Mesenchymal stem cell (in vitro differentiated cells and primary cell): ENCODE results near the gene BTN2A1.

Experiments
- DNase-seq: peaks from one replicate; pipeline ENCODE4 v3.0.0-alpha.2; 2013
- H2AFZ ChIP-seq: one replicate; pipeline ENCODE4 v1.6.1; 2013; ENCODE audit warnings: low read depth, mild to moderate bottlenecking, control low read depth, inconsistent platforms, low read length, moderate library complexity
- H2AK5ac ChIP-seq: 2 replicates; pipeline ENCODE4 v1.6.1; 2013; ENCODE audit warnings: low read length, moderate library complexity, mild to moderate bottlenecking, inconsistent platforms; ENCODE audit not compliant: severe bottlenecking
- H2BK120ac ChIP-seq: one replicate; pipeline ENCODE4 v1.6.1; 2013; ENCODE audit warnings: low read depth, mild to moderate bottlenecking, inconsistent platforms, low read length, moderate library complexity
- H2BK12ac ChIP-seq, 2 experiments: one replicate each; pipeline ENCODE4 v1.6.1; 2013; ENCODE audit warnings: inconsistent platforms in 2 of 2, low read length in 2 of 2, mild to moderate bottlenecking in 2 of 2, moderate library complexity in 2 of 2, control low read depth in 1 of 2
- H2BK15ac ChIP-seq: one replicate; pipeline ENCODE4 v1.6.1; 2013; ENCODE audit warnings: mild to moderate bottlenecking, low read depth, inconsistent platforms; ENCODE audit not compliant: poor library complexity, severe bottlenecking
- H2BK5ac ChIP-seq: 2 replicates; pipeline ENCODE4 v1.6.1; 2013; ENCODE audit warnings: low read depth, mild to moderate bottlenecking, low read length, control low read depth, inconsistent platforms; ENCODE audit not compliant: poor library complexity, severe bottlenecking
- H3K14ac ChIP-seq, 2 experiments: one replicate each; pipeline ENCODE4 v1.6.1; 2013; ENCODE audit warnings: inconsistent platforms in 2 of 2, low read length in 2 of 2, control low read depth in 1 of 2, mild to moderate bottlenecking in 1 of 2, moderate library complexity in 1 of 2
- H3K18ac ChIP-seq, 2 experiments: one replicate each; pipeline ENCODE4 v1.6.1; 2013; ENCODE audit warnings: inconsistent platforms in 2 of 2, low read length in 2 of 2, control low read depth in 1 of 2, low read depth in 1 of 2, mild to moderate bottlenecking in 1 of 2
- H3K23ac ChIP-seq, 2 experiments: one replicate each; pipeline ENCODE4 v1.6.1; 2013; ENCODE audit warnings: inconsistent platforms in 2 of 2, low read length in 2 of 2, mild to moderate bottlenecking in 2 of 2, moderate library complexity in 2 of 2, control low read depth in 1 of 2
- H3K27ac ChIP-seq: 2 replicates; pipeline ENCODE4 v1.5.1; 2013; ENCODE audit warnings: mild to moderate bottlenecking, moderate library complexity, low read length, control low read depth, inconsistent platforms; ENCODE audit not compliant: poor library complexity, severe bottlenecking
- H3K27me3 ChIP-seq, 2 experiments: 2 replicates each; pipeline versions ENCODE4 v1.6.1 to v1.7.0; 2013; ENCODE audit warnings: low read length in 2 of 2, mild to moderate bottlenecking in 2 of 2, moderate library complexity in 2 of 2, control low read depth in 1 of 2, inconsistent platforms in 1 of 2; ENCODE audit not compliant: control insufficient read depth in 1 of 2, insufficient read depth in 1 of 2
- H3K36me3 ChIP-seq, 2 experiments: 2 replicates each; pipeline versions ENCODE4 v1.6.1 to v1.7.0; 2013; ENCODE audit warnings: low read length in 2 of 2, control low read depth in 1 of 2, inconsistent platforms in 1 of 2, low read depth in 1 of 2, mild to moderate bottlenecking in 1 of 2; ENCODE audit not compliant: insufficient read depth in 2 of 2, control insufficient read depth in 1 of 2
- H3K4ac ChIP-seq, 2 experiments: one replicate each; pipeline ENCODE4 v1.6.1; 2013; ENCODE audit warnings: inconsistent platforms in 2 of 2, low read length in 2 of 2, mild to moderate bottlenecking in 2 of 2, moderate library complexity in 2 of 2, control low read depth in 1 of 2, low read depth in 1 of 2
- H3K4me1 ChIP-seq: 2 replicates; pipeline ENCODE4 v1.6.1; 2013; ENCODE audit warnings: low read depth, low read length, control low read depth; ENCODE audit not compliant: control insufficient read depth, insufficient read depth
- H3K4me2 ChIP-seq: 2 replicates; pipeline ENCODE4 v1.6.1; 2013; ENCODE audit warnings: low read length, mild to moderate bottlenecking, inconsistent platforms; ENCODE audit not compliant: poor library complexity, severe bottlenecking
- H3K4me3 ChIP-seq, 2 experiments: 2 replicates each; pipeline versions ENCODE4 v1.5.1 to v1.7.0; 2013; ENCODE audit warnings: low read length in 2 of 2, mild to moderate bottlenecking in 2 of 2, control low read depth in 1 of 2, low read depth in 1 of 2; ENCODE audit not compliant: insufficient read depth in 1 of 2
- H3K79me1 ChIP-seq: replicated peaks from 2 replicates; pipeline ENCODE4 v1.6.1; 2013; ENCODE audit warnings: mild to moderate bottlenecking, control low read depth, low read length, inconsistent platforms; ENCODE audit not compliant: poor library complexity, severe bottlenecking
- H3K9ac ChIP-seq: 2 replicates; pipeline ENCODE4 v1.7.0; 2013; ENCODE audit warnings: mild to moderate bottlenecking, low read length, moderate library complexity
- H3K9me3 ChIP-seq: 2 replicates; pipeline ENCODE4 v1.7.0; 2013; ENCODE audit warnings: mild to moderate bottlenecking, low read length; ENCODE audit not compliant: control insufficient read depth
- H4K8ac ChIP-seq: one replicate; pipeline ENCODE4 v1.6.1; 2013; ENCODE audit warnings: inconsistent platforms, mild to moderate bottlenecking, low read length, moderate library complexity
- H4K91ac ChIP-seq: one replicate; pipeline ENCODE4 v1.6.1; 2013; ENCODE audit warnings: mild to moderate bottlenecking, low read length, inconsistent platforms
- WGBS: methylation state at CpG from one replicate; pipeline ENCODE4 v1.1.7; 2013; ENCODE audit warnings: mixed read lengths; 5-methylcytosine and 5-hydroxymethylcytosine counted together

Gene BTN2A1

DNA sequence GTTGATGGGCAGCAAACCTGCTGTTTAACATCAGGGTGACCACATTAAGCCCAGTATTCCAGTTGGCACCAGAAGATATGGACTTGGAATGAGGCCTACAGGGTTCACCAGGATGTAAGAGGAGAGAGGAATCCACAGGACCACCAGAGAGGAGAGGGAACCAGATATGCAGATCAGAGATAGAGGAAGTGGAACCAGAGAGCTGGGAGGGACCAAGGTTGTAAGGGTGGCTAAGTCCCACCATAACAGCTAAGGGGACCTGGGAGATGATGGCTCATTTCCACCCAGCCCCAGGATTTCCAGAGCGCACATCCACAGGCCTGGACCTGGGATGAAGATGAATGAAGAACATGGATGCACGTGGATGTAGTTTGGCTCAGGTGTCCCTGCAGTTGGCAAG is 11.1 kb downstream of the BTN2A1 start:
- peaks cover 13% of the 10 kb centered on the region for H3K79me1 ChIP-seq
- no peaks in the 10 kb centered on the region for H3K27me3 ChIP-seq
- no peak overlapping the region for H2AFZ ChIP-seq
- 98% methylated on average over 2 of the region's 2 CpGs for WGBS
- DNase-seq: no peak
- peaks cover 46 to 64% of the 10 kb centered on the region in 2 experiments for H3K36me3 ChIP-seq
- H3K4ac ChIP-seq: no peak overlapping the region
- no peak overlapping the region for H2BK5ac ChIP-seq
- H3K9me3 ChIP-seq: no peaks in the 10 kb centered on the region
- H3K4me1 ChIP-seq: peaks cover 2% of the 10 kb centered on the region
- H3K14ac ChIP-seq: no peak overlapping the region
- no peak overlapping the region for H4K91ac ChIP-seq
- H3K4me2 ChIP-seq: no peak overlapping the region
- H4K8ac ChIP-seq: no peak overlapping the region
- no peak overlapping the region for H2BK120ac ChIP-seq
- H3K18ac ChIP-seq: no peak overlapping the region
- no peak overlapping the region for H3K27ac ChIP-seq
- no peak overlapping the region for H2AK5ac ChIP-seq
- H3K9ac ChIP-seq: no peak overlapping the region
- H3K23ac ChIP-seq: no peak overlapping the region
- H2BK15ac ChIP-seq: no peak overlapping the region
- no peak overlapping the region for H2BK12ac ChIP-seq
- H3K4me3 ChIP-seq: no peak overlapping the region

DNA sequence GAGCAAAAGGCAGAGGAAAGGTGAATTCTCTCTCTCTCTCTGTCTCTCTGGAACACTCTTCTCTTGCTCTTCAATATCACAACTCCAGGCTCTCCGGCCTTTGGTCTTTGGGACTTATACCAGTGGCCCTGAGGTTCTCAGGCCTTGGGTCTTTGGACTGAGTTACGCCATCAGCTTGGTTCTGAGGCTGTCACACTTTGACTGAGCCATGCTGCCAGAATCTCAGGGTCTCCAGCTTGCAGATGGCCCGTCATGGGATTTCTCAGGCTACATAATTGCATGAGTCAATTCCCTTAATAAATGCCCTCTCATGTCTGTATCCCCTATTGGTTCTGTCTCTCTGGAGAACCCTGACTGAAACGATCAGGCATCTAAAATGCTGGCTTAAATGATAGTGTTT is 12.9 kb downstream of the BTN2A1 start:
- no peak overlapping the region for H3K4ac ChIP-seq
- H3K79me1 ChIP-seq: peaks cover 9% of the 10 kb centered on the region
- DNase-seq: peak; percentile 9
- no peak overlapping the region for H3K9ac ChIP-seq
- H2BK120ac ChIP-seq: no peak overlapping the region
- no peaks in the 10 kb centered on the region for H3K27me3 ChIP-seq
- no peak overlapping the region for H2AK5ac ChIP-seq
- no peak overlapping the region for H3K23ac ChIP-seq
- H2BK12ac ChIP-seq: no peak overlapping the region
- no peaks in the 10 kb centered on the region for H3K9me3 ChIP-seq
- no peak overlapping the region for H3K18ac ChIP-seq
- no peak overlapping the region for H4K8ac ChIP-seq
- H3K14ac ChIP-seq: no peak overlapping the region
- no peak overlapping the region for H3K4me3 ChIP-seq
- H3K27ac ChIP-seq: no peak overlapping the region
- H4K91ac ChIP-seq: no peak overlapping the region
- no peak overlapping the region for H2AFZ ChIP-seq
- 94% methylated on average over 3 of the region's 4 CpGs for WGBS
- no peak overlapping the region for H3K4me2 ChIP-seq
- H3K36me3 ChIP-seq: peaks cover 37 to 46% of the 10 kb centered on the region in 2 experiments
- H2BK5ac ChIP-seq: no peak overlapping the region
- peaks cover 8% of the 10 kb centered on the region for H3K4me1 ChIP-seq
- no peak overlapping the region for H2BK15ac ChIP-seq

DNA sequence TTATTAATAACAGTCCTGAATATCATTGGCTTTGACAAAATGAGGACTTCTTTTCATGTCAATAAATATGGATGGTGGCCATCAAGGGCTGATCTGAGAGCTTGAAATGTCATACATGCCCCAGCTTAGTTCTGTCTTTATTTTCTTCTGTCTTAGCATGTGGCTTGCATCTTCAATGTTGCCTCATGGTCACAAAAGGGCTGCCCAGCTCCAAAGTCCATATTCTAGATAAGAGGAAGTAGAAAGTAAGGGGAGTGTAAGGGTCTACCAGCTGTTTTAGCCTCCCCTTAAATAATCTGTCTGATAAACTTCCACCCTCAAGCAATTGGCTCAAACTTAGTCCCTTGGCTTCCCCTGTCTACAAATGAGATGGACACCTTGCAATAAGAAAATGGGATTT is 14.2 kb downstream of the BTN2A1 start:
- H3K79me1 ChIP-seq: peaks cover 9% of the 10 kb centered on the region
- no peak overlapping the region for H2BK15ac ChIP-seq
- H3K9ac ChIP-seq: no peak overlapping the region
- H3K36me3 ChIP-seq: peaks cover 29 to 33% of the 10 kb centered on the region in 2 experiments
- peaks cover 13% of the 10 kb centered on the region for H3K4me1 ChIP-seq
- H2AFZ ChIP-seq: no peak overlapping the region
- H2BK12ac ChIP-seq: no peak overlapping the region
- H2BK120ac ChIP-seq: no peak overlapping the region
- no peak overlapping the region for H3K23ac ChIP-seq
- H3K18ac ChIP-seq: no peak overlapping the region
- no peak overlapping the region for H2BK5ac ChIP-seq
- H3K27me3 ChIP-seq: no peaks in the 10 kb centered on the region
- H4K91ac ChIP-seq: no peak overlapping the region
- no peak for DNase-seq
- no peak overlapping the region for H3K4me2 ChIP-seq
- H3K4ac ChIP-seq: no peak overlapping the region
- H3K4me3 ChIP-seq: no peak overlapping the region
- H2AK5ac ChIP-seq: no peak overlapping the region
- H3K9me3 ChIP-seq: no peaks in the 10 kb centered on the region
- H3K27ac ChIP-seq: no peak overlapping the region
- no peak overlapping the region for H4K8ac ChIP-seq
- H3K14ac ChIP-seq: no peak overlapping the region

- Histone ChIP-seq H2BK15ac (no peak overlapping the region), H3K9me3 (no peaks in the 10 kb centered on the region), H3K27me3 (no peaks in the 10 kb centered on the region), H3K4me1 (peaks cover 13% of the 10 kb centered on the region), H3K18ac (no peak overlapping the region), H3K9ac (peak overlapping the region; percentile 93), H2AFZ (no peak overlapping the region), H3K36me3 (peaks cover 23 to 27% of the 10 kb centered on the region in 2 experiments), H4K8ac (peak overlapping the region; percentile 7), H2BK12ac (no peak overlapping the region), H3K14ac (no peak overlapping the region), H3K79me1 (peaks cover 6% of the 10 kb centered on the region), H3K4me2 (no peak overlapping the region), H3K27ac (no peak overlapping the region), H3K23ac (no peak overlapping the region), H3K4ac (peak overlapping the region in 1 of 2 experiments; percentile 49), H3K4me3 (no peak overlapping the region), H4K91ac (no peak overlapping the region), H2BK120ac (no peak overlapping the region), H2BK5ac (no peak overlapping the region), H2AK5ac (no peak overlapping the region)
- WGBS: 90% methylated on average over 4 of the region's 4 CpGs
- no peak for DNase-seq
Observed at GRCh38 chr6:26472549-26473290, 15.0 kb downstream of the BTN2A1 start.
